Testis (tissue), 2 donors: ENCODE measurements around the gene BCL2L11.

ENCODE experiments used
- POLR2A ChIP-seq: fragments of 450-650 bp; IDR thresholded peaks from one replicate; pipeline ENCODE4 v1.6.1; 2017; ENCODE audit warnings: antibody characterized with exemption, mild to moderate bottlenecking, moderate library complexity
- TF ChIP-seq, protein P1 (sequence below), 3 experiments: fragments of 450-650 bp in 2 of 3; fragments of 200-600 bp in 1 of 3; sonication (generic) in 1 of 3; IDR thresholded peaks; one replicate each; pipeline ENCODE4 v1.5.1; 2016 to 2019; ENCODE audit warnings: antibody characterized with exemption in 3 of 3, mild to moderate bottlenecking in 2 of 3, moderate library complexity in 1 of 3

DNA sequence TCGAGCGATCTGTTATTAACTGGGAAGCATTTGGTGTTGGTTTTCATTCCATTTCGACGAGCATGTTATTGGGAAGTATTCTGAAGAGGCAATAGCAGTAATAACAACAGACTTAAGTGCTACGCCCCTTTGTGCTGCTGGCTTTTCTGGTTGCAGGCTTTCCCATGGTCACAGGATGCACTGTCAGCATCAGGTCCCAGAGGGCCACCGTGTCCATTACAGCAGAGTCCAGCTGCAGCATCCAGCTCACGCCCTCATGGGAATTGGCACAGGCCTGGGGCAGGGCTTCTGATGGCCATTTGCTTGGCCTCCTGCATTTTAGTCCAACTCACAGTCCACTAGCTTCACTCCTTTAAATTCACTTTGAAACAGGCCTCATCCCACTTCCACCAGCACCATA, 44.4 kb downstream of the BCL2L11 start:
- TF ChIP-seq, protein P1, sequence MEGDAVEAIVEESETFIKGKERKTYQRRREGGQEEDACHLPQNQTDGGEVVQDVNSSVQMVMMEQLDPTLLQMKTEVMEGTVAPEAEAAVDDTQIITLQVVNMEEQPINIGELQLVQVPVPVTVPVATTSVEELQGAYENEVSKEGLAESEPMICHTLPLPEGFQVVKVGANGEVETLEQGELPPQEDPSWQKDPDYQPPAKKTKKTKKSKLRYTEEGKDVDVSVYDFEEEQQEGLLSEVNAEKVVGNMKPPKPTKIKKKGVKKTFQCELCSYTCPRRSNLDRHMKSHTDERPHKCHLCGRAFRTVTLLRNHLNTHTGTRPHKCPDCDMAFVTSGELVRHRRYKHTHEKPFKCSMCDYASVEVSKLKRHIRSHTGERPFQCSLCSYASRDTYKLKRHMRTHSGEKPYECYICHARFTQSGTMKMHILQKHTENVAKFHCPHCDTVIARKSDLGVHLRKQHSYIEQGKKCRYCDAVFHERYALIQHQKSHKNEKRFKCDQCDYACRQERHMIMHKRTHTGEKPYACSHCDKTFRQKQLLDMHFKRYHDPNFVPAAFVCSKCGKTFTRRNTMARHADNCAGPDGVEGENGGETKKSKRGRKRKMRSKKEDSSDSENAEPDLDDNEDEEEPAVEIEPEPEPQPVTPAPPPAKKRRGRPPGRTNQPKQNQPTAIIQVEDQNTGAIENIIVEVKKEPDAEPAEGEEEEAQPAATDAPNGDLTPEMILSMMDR (IDR thresholded peaks at IDR 0.05) = no peak
- TF ChIP-seq POLR2A = no peak
